ENCODE results near the gene TMEM150B. TPM values are rescaled to one million over a fixed set of nuclear protein-coding genes. Genes with fewer than 3 reads are reported as not detected.

TMEM150B gene
- total and polyA plus RNA-seq, 2 of the 13 experiments (the other 11 are each of a cell fraction or from before 2014, with no cell fraction given) = 1.3 to 1.8 TPM

- Histone ChIP-seq H3K4me3 (replicated peaks in 1 of 3; ENCODE audit: insufficient read depth in 1 of 3, low read depth in 2 of 3, low read length in 3 of 3) (no peak overlapping the region), H3K27ac (ENCODE audit: extremely low read length, insufficient read depth, low read length) (no peak overlapping the region), H3K9me3 (ENCODE audit: low read length) (no peaks in the 10 kb centered on the region), H3K27me3 (ENCODE audit: control insufficient read depth in 1 of 2, insufficient read depth in 2 of 2, low read length in 2 of 2) (no peaks in the 10 kb centered on the region; a peak in 1 of 5 replicates), H3K4me1 (ENCODE audit: insufficient read depth, low read length) (0 out of 2 replicates have a peak, but pooled peaks cover 5% of the 10 kb centered on the region), H2AFZ (ENCODE audit: low read length) (no peak overlapping the region), H3K36me3 (replicated peaks in 1 of 2; ENCODE audit: control insufficient read depth in 1 of 2, insufficient read depth in 2 of 2, low read length in 2 of 2) (no peaks in the 10 kb centered on the region; a peak in 1 of 5 replicates), H3K4me2 (ENCODE audit: low read depth, low read length) (no peak overlapping the region), H4K20me1 (ENCODE audit: insufficient read depth, low read length) (no peaks in the 10 kb centered on the region), H3K79me2 (ENCODE audit: insufficient read depth, low read length) (no peaks in the 10 kb centered on the region), H3K9ac (ENCODE audit: insufficient read depth, low read depth, low read length) (no peak overlapping the region)
- BruUV-seq (replicated peaks) = no TSS peak
- FAIRE-seq (no peak), DNase-seq (ENCODE audit: low spot score) (no peak), ATAC-seq (no peak)
- CTCF ChIA-PET (ENCODE audit: low intra/inter-chr PET ratio, low total read pairs) = no interaction called here
- in situ Hi-C loops (cut with HindIII; ENCODE audit: extremely low pct_ligation_motif_present, low pct_unique_long_range_greater_than_20kb) (no loop called here), intact Hi-C loops (cut with micrococcal nuclease; ENCODE audit: unreplicated experiment) (no loop called here)
- WGBS (ENCODE audit: low lambda C conversion rate) = 95% methylated on average over 6 of the region's 12 CpGs
- POLR2A ChIA-PET = no interaction called here
- no peak for TF ChIP-seq CSRNP2 (CRISPR knock-in tag; conservative IDR thresholded peaks at IDR 0.05; ENCODE audit: low read depth)
- TF ChIP-seq ZNF746 (CRISPR knock-in tag; IDR thresholded peaks at IDR 0.05) = no peak
- TF ChIP-seq ZNF253 (CRISPR knock-in tag; IDR thresholded peaks at IDR 0.05; ENCODE audit: borderline replicate concordance) = no peak
- no peak for TF ChIP-seq JUN (CRISPR knock-in tag; IDR thresholded peaks at IDR 0.05)
- no peak for TF ChIP-seq DRAP1 (CRISPR knock-in tag; IDR thresholded peaks at IDR 0.05)
- peak; percentile 11 for TF ChIP-seq TEAD3 (CRISPR knock-in tag; optimal IDR thresholded peaks at IDR 0.05; ENCODE audit: borderline replicate concordance)
- no peak for TF ChIP-seq ZBTB2 (CRISPR knock-in tag; IDR thresholded peaks at IDR 0.05; ENCODE audit: low read depth)
- no peak for TF ChIP-seq NFKB2 (CRISPR knock-in tag; IDR thresholded peaks at IDR 0.05; ENCODE audit: borderline replicate concordance)
- 0 out of 2 replicates have a peak, but pooled peaks have one; percentile 23 for TF ChIP-seq ARID4A (CRISPR knock-in tag; IDR thresholded peaks at IDR 0.05; ENCODE audit: borderline replicate concordance)
- TF ChIP-seq JUND (CRISPR knock-in tag; IDR thresholded peaks at IDR 0.05) = no peak
- TF ChIP-seq NFATC3 (CRISPR knock-in tag; IDR thresholded peaks at IDR 0.05) = no peak
- TF ChIP-seq ZNF34 (CRISPR knock-in tag; IDR thresholded peaks at IDR 0.05; ENCODE audit: borderline replicate concordance) = no peak
- peak; percentile 91 for TF ChIP-seq ZNF768 (CRISPR knock-in tag; IDR thresholded peaks at IDR 0.05)
Observed at GRCh38 chr19:55265723-55266386, 59.3 kb downstream of the TMEM150B start.

Data from HepG2 (cell line).